B cell (primary cell): ENCODE data around the gene KRT6B.

Source experiments
- EZH2 ChIP-seq: IDR thresholded peaks from 2 replicates; pipeline ENCODE4 v1.6.1; 2012; ENCODE audit warnings: borderline replicate concordance, low read depth, mild to moderate bottlenecking, moderate library complexity, low read length; ENCODE audit not compliant: insufficient read depth, poor library complexity, severe bottlenecking
- TF ChIP-seq, protein P1 (sequence below): fragments of 200-600 bp; IDR thresholded peaks from one replicate; pipeline ENCODE4 v1.8.0; 2022; ENCODE audit warnings: antibody characterized with exemption, mild to moderate bottlenecking

DNA sequence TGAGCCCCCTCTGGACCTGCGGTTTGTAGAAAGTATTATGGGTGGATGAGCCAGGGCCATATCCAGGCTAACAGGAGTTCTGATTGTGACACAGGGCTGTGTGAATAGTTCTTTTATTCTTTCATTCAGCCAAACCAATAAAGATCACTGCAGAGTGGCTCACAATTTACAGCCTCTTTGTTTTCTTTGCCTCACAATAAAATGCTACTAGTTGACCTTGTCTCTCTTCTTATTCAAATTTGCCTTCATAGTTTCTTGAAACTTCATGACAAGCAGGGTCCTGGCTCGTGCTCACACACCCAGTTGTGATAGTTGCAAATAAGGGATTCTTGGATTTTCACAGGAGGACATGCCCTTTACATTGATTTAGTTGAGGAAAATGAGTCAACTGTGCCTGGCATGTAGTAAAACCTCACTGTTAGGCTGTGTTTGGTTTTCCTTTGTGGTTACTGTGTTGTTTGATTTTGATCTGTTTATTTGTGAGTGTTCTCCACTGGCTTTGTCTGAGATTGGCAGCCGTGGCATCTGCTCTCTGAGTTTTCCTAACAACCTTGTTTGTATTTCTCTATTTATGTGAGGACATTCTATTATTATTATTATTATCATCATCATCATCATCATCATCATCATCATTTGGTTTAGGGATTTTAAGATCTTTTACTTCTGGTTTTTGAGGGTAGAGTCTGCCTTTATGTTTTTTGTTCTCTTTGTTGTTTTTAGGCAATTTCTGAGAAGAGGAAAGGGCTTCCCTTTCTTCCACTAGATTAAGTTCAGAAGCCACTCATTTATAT, 2.7 kb upstream of the KRT6B start:
- TF ChIP-seq, protein P1, sequence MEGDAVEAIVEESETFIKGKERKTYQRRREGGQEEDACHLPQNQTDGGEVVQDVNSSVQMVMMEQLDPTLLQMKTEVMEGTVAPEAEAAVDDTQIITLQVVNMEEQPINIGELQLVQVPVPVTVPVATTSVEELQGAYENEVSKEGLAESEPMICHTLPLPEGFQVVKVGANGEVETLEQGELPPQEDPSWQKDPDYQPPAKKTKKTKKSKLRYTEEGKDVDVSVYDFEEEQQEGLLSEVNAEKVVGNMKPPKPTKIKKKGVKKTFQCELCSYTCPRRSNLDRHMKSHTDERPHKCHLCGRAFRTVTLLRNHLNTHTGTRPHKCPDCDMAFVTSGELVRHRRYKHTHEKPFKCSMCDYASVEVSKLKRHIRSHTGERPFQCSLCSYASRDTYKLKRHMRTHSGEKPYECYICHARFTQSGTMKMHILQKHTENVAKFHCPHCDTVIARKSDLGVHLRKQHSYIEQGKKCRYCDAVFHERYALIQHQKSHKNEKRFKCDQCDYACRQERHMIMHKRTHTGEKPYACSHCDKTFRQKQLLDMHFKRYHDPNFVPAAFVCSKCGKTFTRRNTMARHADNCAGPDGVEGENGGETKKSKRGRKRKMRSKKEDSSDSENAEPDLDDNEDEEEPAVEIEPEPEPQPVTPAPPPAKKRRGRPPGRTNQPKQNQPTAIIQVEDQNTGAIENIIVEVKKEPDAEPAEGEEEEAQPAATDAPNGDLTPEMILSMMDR = no peak
- no peak for TF ChIP-seq EZH2
